IMR-90 (cell line): ENCODE measurements around the gene NDUFS7. TPM values are rescaled to one million over a fixed set of nuclear protein-coding genes. Genes with fewer than 3 reads are reported as not detected.

Experiments used
- ATAC-seq: fragments of 200-7000 bp; cut with Tn5 transposase; 2 replicates; pipeline ENCODE4 v1.9.1; 2020; ENCODE audit warnings: low read depth, mild to moderate bottlenecking, moderate library complexity
- BruUV-seq: library from RNA; stranded (reverse); fragments of 400-500 nt; replicated peaks from 2 replicates; lab custom pipeline; 2021; lab: Mats Ljungman, UMichigan
- CTCF ChIA-PET: fragments of 300-600 bp; formaldehyde crosslinking; extraction: SDS; loops from one replicate; lab custom pipeline; 2021; ENCODE audit warnings: antibody characterized with exemption; lab: Yijun Ruan, JAX
- POLR2A ChIA-PET: fragments of 300-600 bp; sonication (Branson Sonifier 250); formaldehyde crosslinking; loops from one replicate; lab custom pipeline; 2022; ENCODE audit warnings: antibody characterized with exemption; ENCODE audit not compliant: unreplicated experiment; lab: Charles Lee
- DNase-seq: peaks from one replicate; pipeline ENCODE4 v3.0.0; 2013
- H2AFZ ChIP-seq: replicated peaks from 2 replicates; pipeline ENCODE3; 2013; ENCODE audit warnings: low read length, mild to moderate bottlenecking; ENCODE audit not compliant: poor library complexity
- H2AK5ac ChIP-seq: 2 replicates; pipeline ENCODE4 v1.6.1; 2013; ENCODE audit warnings: low read depth, low read length, inconsistent platforms
- H2AK9ac ChIP-seq: replicated peaks from 2 replicates; pipeline ENCODE3; 2013; ENCODE audit warnings: mild to moderate bottlenecking, low read depth, low read length, moderate library complexity; ENCODE audit not compliant: poor library complexity
- H2BK120ac ChIP-seq: 2 replicates; pipeline ENCODE4 v1.6.1; 2013; ENCODE audit warnings: low read depth, low read length, inconsistent platforms
- H2BK15ac ChIP-seq: 3 replicates; pipeline ENCODE4 v1.6.1; 2013; ENCODE audit warnings: low read depth, low read length, inconsistent platforms
- H2BK20ac ChIP-seq: 2 replicates; pipeline ENCODE4 v1.6.1; 2013; ENCODE audit warnings: low read depth, mild to moderate bottlenecking, inconsistent platforms, low read length, moderate library complexity
- H2BK5ac ChIP-seq: 2 replicates; pipeline ENCODE4 v1.6.1; 2013; ENCODE audit warnings: mild to moderate bottlenecking, low read depth, low read length, inconsistent platforms; ENCODE audit not compliant: poor library complexity, severe bottlenecking
- H3K14ac ChIP-seq: replicated peaks from 2 replicates; pipeline ENCODE4 v1.6.1; 2013; ENCODE audit warnings: low read depth, low read length, inconsistent platforms
- H3K18ac ChIP-seq: 2 replicates; pipeline ENCODE4 v1.6.1; 2013; ENCODE audit warnings: low read depth, low read length, control low read depth
- H3K23ac ChIP-seq: 2 replicates; pipeline ENCODE4 v1.6.1; 2013; ENCODE audit warnings: low read depth, low read length, inconsistent platforms
- H3K27ac ChIP-seq: 2 replicates; pipeline ENCODE4 v1.5.1; 2013; ENCODE audit warnings: mild to moderate bottlenecking, control low read depth, low read length; ENCODE audit not compliant: insufficient read depth
- H3K27me3 ChIP-seq: 2 replicates; pipeline ENCODE4 v1.6.1; 2013; ENCODE audit warnings: low read length; ENCODE audit not compliant: control insufficient read depth, insufficient read depth
- H3K36me3 ChIP-seq: 2 replicates; pipeline ENCODE4 v1.6.1; 2013; ENCODE audit warnings: low read length, mixed read lengths; ENCODE audit not compliant: control insufficient read depth, insufficient read depth
- H3K4ac ChIP-seq: 2 replicates; pipeline ENCODE4 v1.6.1; 2013; ENCODE audit warnings: low read depth, low read length, inconsistent platforms
- H3K4me1 ChIP-seq: 2 replicates; pipeline ENCODE4 v1.6.1; 2013; ENCODE audit warnings: low read length, mixed read lengths; ENCODE audit not compliant: control insufficient read depth, insufficient read depth
- H3K4me2 ChIP-seq: 2 replicates; pipeline ENCODE4 v1.6.1; 2013; ENCODE audit warnings: low read depth, mild to moderate bottlenecking, control low read depth, low read length, moderate library complexity
- H3K4me3 ChIP-seq: 2 replicates; pipeline ENCODE4 v1.5.1; 2013; ENCODE audit warnings: low read depth, mild to moderate bottlenecking, control low read depth, low read length, moderate library complexity; ENCODE audit not compliant: insufficient read depth
- H3K56ac ChIP-seq: 2 replicates; pipeline ENCODE4 v1.6.1; 2013; ENCODE audit warnings: low read length, inconsistent platforms; ENCODE audit not compliant: insufficient read depth; ENCODE audit errors: extremely low read depth
- H3K79me1 ChIP-seq, 2 experiments: 2 replicates each; pipeline ENCODE4 v1.6.1; 2013; ENCODE audit warnings: low read length in 2 of 2, inconsistent platforms in 1 of 2, low read depth in 1 of 2
- H3K9ac ChIP-seq: 2 replicates; pipeline ENCODE4 v1.6.1; 2013; ENCODE audit warnings: low read depth, low read length, control low read depth
- H3K9me1 ChIP-seq: 2 replicates; pipeline ENCODE4 v1.6.1; 2013; ENCODE audit warnings: low read length, inconsistent platforms; ENCODE audit not compliant: insufficient read depth
- H3K9me3 ChIP-seq: 2 replicates; pipeline ENCODE4 v1.6.1; 2013; ENCODE audit warnings: low read length; ENCODE audit not compliant: control insufficient read depth, insufficient read depth
- H4K20me1 ChIP-seq: 2 replicates; pipeline ENCODE4 v1.6.1; 2013; ENCODE audit warnings: low read length, inconsistent platforms; ENCODE audit not compliant: insufficient read depth
- H4K5ac ChIP-seq: 2 replicates; pipeline ENCODE4 v1.6.1; 2013; ENCODE audit warnings: mild to moderate bottlenecking, low read depth, low read length, control low read depth
- H4K8ac ChIP-seq, 2 experiments: 2 replicates each; pipeline ENCODE4 v1.6.1; 2013; ENCODE audit warnings: low read depth in 2 of 2, low read length in 2 of 2, control low read depth in 1 of 2, inconsistent platforms in 1 of 2
- H4K91ac ChIP-seq: 2 replicates; pipeline ENCODE4 v1.6.1; 2013; ENCODE audit warnings: low read depth, low read length, inconsistent platforms; ENCODE audit not compliant: insufficient read depth
- BHLHE40 ChIP-seq: fragments of 150-350 bp; IDR thresholded peaks from 2 replicates; pipeline ENCODE4 v1.6.1; 2016; ENCODE audit warnings: mild to moderate bottlenecking, low read depth, low read length
- CEBPB ChIP-seq: IDR thresholded peaks from 2 replicates; pipeline ENCODE4 v1.6.1; 2012; ENCODE audit warnings: low read depth, low read length, improper control_type of control experiment
- CHD1 ChIP-seq: IDR thresholded peaks from 2 replicates; pipeline ENCODE4 v1.6.1; 2012; ENCODE audit warnings: low read depth, low read length, improper control_type of control experiment
- CTCF ChIP-seq: conservative IDR thresholded peaks from 2 replicates; pipeline ENCODE4 v1.5.1; 2012; ENCODE audit warnings: mild to moderate bottlenecking, low read depth, low read length, improper control_type of control experiment
- ELK1 ChIP-seq: fragments of 150-350 bp; IDR thresholded peaks from 2 replicates; pipeline ENCODE4 v1.6.1; 2016; ENCODE audit warnings: low read depth, mild to moderate bottlenecking, low read length, moderate library complexity, borderline replicate concordance
- FOS ChIP-seq: fragments of 150-350 bp; IDR thresholded peaks from 2 replicates; pipeline ENCODE4 v1.6.1; 2016; ENCODE audit warnings: low read depth, low read length
- MAFK ChIP-seq: IDR thresholded peaks from 2 replicates; pipeline ENCODE4 v1.6.1; 2012; ENCODE audit warnings: low read depth, low read length, improper control_type of control experiment
- MAZ ChIP-seq: IDR thresholded peaks from 2 replicates; pipeline ENCODE4 v1.6.1; 2012; ENCODE audit warnings: low read depth, mild to moderate bottlenecking, low read length, improper control_type of control experiment, moderate library complexity, borderline replicate concordance
- MXI1 ChIP-seq: IDR thresholded peaks from 2 replicates; pipeline ENCODE4 v1.6.1; 2012; ENCODE audit warnings: low read depth, mild to moderate bottlenecking, low read length, moderate library complexity, borderline replicate concordance
- NFE2L2 ChIP-seq: fragments of 150-350 bp; IDR thresholded peaks from 2 replicates; pipeline ENCODE4 v1.6.1; 2016; ENCODE audit warnings: low read depth, mild to moderate bottlenecking, low read length
- POLR2A ChIP-seq: IDR thresholded peaks from 2 replicates; pipeline ENCODE4 v1.6.1; 2012; ENCODE audit warnings: mild to moderate bottlenecking, low read depth, low read length
- RAD21 ChIP-seq: IDR thresholded peaks from 2 replicates; pipeline ENCODE4 v1.6.1; 2012; ENCODE audit warnings: low read length, improper control_type of control experiment
- RCOR1 ChIP-seq: IDR thresholded peaks from 2 replicates; pipeline ENCODE4 v1.6.1; 2012; ENCODE audit warnings: mild to moderate bottlenecking, low read length, improper control_type of control experiment; ENCODE audit not compliant: insufficient replicate concordance
- RFX5 ChIP-seq: IDR thresholded peaks from 2 replicates; pipeline ENCODE4 v1.8.0; 2012; ENCODE audit warnings: low read depth, mild to moderate bottlenecking, low read length, moderate library complexity
- SMC3 ChIP-seq: fragments of 150-350 bp; IDR thresholded peaks from 2 replicates; pipeline ENCODE4 v1.6.1; 2016; ENCODE audit warnings: low read depth, mild to moderate bottlenecking, antibody characterized with exemption, low read length, moderate library complexity
- USF2 ChIP-seq: fragments of 150-350 bp; IDR thresholded peaks from 2 replicates; pipeline ENCODE4 v1.6.1; 2017; ENCODE audit warnings: mild to moderate bottlenecking, antibody characterized with exemption, low read length, low read depth
- WGBS, 2 experiments: methylation state at CpG; one replicate each; pipeline versions ENCODE4 v1.1.5 to v1.1.7; 2013; ENCODE audit warnings: missing lambda C conversion rate in 2 of 2; ENCODE audit not compliant: insufficient read length in 1 of 2; ENCODE audit errors: extremely low coverage in 2 of 2; 5-methylcytosine and 5-hydroxymethylcytosine counted together
- dilution Hi-C: fragments of 300-500 bp; cut with HindIII; formaldehyde crosslinking; loops from one replicate; pipeline ENCODE4 v1.14.3; 2018; ENCODE audit warnings: low sequenced_read_pairs; ENCODE audit not compliant: unreplicated experiment
- in situ Hi-C: fragments of 300-500 bp; cut with MboI; formaldehyde crosslinking; loops from 3 replicates; pipeline ENCODE4 v1.14.3; 2019; ENCODE audit warnings: low sequenced_read_pairs, inconsistent platforms, mixed read lengths
- intact Hi-C: fragments of 100-400 bp; cut with micrococcal nuclease; formaldehyde crosslinking; loops from 2 replicates; pipeline ENCODE4 v1.10.0; 2022
- polyA plus RNA-seq, 3 experiments: library from polyadenylated mRNA; depleted of rRNA; stranded (reverse); fragments of >200 nt; gene quantifications; 2 replicates each; pipeline ENCODE4 v1.2.3, GENCODE V29; 2012; ENCODE audit warnings: low replicate concordance in 1 of 3
- total RNA-seq: library from RNA; depleted of rRNA; stranded (reverse); fragments of >200 nt; gene quantifications from 2 replicates; pipeline ENCODE4 v1.2.3, GENCODE V29; 2012

The NDUFS7 gene
- total and polyA plus RNA-seq, 2 of the 4 experiments (the other 2 are of a cell fraction) = 60.8 to 136 TPM

- Histone ChIP-seq H2BK20ac (no peak overlapping the region), H3K4me2 (no peak overlapping the region), H3K4me1 (no peaks in the 10 kb centered on the region), H3K56ac (no peak overlapping the region), H2AFZ (no peak overlapping the region), H4K20me1 (peaks cover 26% of the 10 kb centered on the region), H3K79me1 (peaks cover 21 to 66% of the 10 kb centered on the region in 2 experiments), H2BK5ac (no peak overlapping the region), H3K27ac (no peak overlapping the region), H3K9me3 (no peaks in the 10 kb centered on the region), H3K36me3 (peaks cover 69% of the 10 kb centered on the region), H3K18ac (no peak overlapping the region), H3K27me3 (no peaks in the 10 kb centered on the region), H4K8ac (no peak overlapping the region), H3K9ac (no peak overlapping the region), H3K14ac (no peak overlapping the region), H2AK5ac (no peak overlapping the region), H4K91ac (no peak overlapping the region), H2BK15ac (no peak overlapping the region), H2BK120ac (no peak overlapping the region), H3K4ac (no peak overlapping the region), H3K4me3 (no peak overlapping the region), H3K9me1 (no peaks in the 10 kb centered on the region), H4K5ac (no peak overlapping the region), H2AK9ac (no peak overlapping the region), H3K23ac (no peak overlapping the region)
- WGBS, 2 experiments = 100% methylated on average over 3 of the region's 14 CpGs; no CpG with 5 or more reads in 1 of the 2 experiments
- ChIA-PET CTCF (no interaction called here), POLR2A (no interaction called here)
- ATAC-seq = no peak
- dilution Hi-C loops (no loop called here), intact Hi-C loops (no loop called here), in situ Hi-C loops (no loop called here)
- no TSS peak for BruUV-seq
- DNase-seq = no peak
- TF ChIP-seq POLR2A (no peak), MAFK (no peak), BHLHE40 (no peak), RFX5 (no peak), USF2 (no peak), RCOR1 (no peak), ELK1 (no peak), CTCF (no peak), MXI1 (no peak), CHD1 (no peak), CEBPB (no peak), NFE2L2 (no peak), RAD21 (no peak), SMC3 (no peak), MAZ (no peak), FOS (no peak)
Measured at GRCh38 chr19:1430246-1430645, 46.5 kb downstream of the NDUFS7 start.
